ENCODE measurements around the gene TRIM42.

TRIM42 gene

GRCh38 chr3:140677764-140678163 lies at the start of gene TRIM42:
Gene TRIM42, plus strand, starts transcription at chr3:140678064. Its CDS starts 166 bp downstream, at chr3:140678230.
- DNase-seq (ENCODE audit: low spot score), result no peak

GRCh38 chr3:140628606-140629005 lies 49.3 kb upstream of the TRIM42 start:
- DNase-seq (ENCODE audit: low spot score), result no peak

- DNase-seq (ENCODE audit: low spot score), result no peak
Observed at GRCh38 chr3:140629357-140630137, 48.3 kb upstream of the TRIM42 start.

GRCh38 chr3:140630366-140630765 lies 47.5 kb upstream of the TRIM42 start:
- DNase-seq (ENCODE audit: low spot score), result no peak

GRCh38 chr3:140630866-140631265 lies 47.0 kb upstream of the TRIM42 start:
- DNase-seq (ENCODE audit: low spot score), result no peak

- DNase-seq (ENCODE audit: low spot score), result no peak
Observed at GRCh38 chr3:140635276-140635675, 42.6 kb upstream of the TRIM42 start.

- no peak for DNase-seq (ENCODE audit: low spot score)
Observed at GRCh38 chr3:140636406-140637138, 41.3 kb upstream of the TRIM42 start.

- no peak for DNase-seq (ENCODE audit: low spot score)
Observed at GRCh38 chr3:140651287-140651686, 26.6 kb upstream of the TRIM42 start.

GRCh38 chr3:140655678-140656077 lies 22.2 kb upstream of the TRIM42 start:
- DNase-seq (ENCODE audit: low spot score), result no peak

GRCh38 chr3:140664111-140664510 lies 13.8 kb upstream of the TRIM42 start:
- DNase-seq (ENCODE audit: low spot score), result no peak

GRCh38 chr3:140682586-140682985 lies 4.7 kb downstream of the TRIM42 start:
- no peak for DNase-seq (ENCODE audit: low spot score)

- no peak for DNase-seq (ENCODE audit: low spot score)
Observed at GRCh38 chr3:140686128-140686527, 8.3 kb downstream of the TRIM42 start.

- no peak for DNase-seq (ENCODE audit: low spot score)
Observed at GRCh38 chr3:140686948-140687347, 9.1 kb downstream of the TRIM42 start.

GRCh38 chr3:140695361-140696061 lies 17.6 kb downstream of the TRIM42 start:
- DNase-seq (ENCODE audit: low spot score), result no peak

GRCh38 chr3:140699516-140700231 lies 21.8 kb downstream of the TRIM42 start:
- no peak for DNase-seq (ENCODE audit: low spot score)

- DNase-seq (ENCODE audit: low spot score), result no peak
Observed at GRCh38 chr3:140702281-140702680, 24.4 kb downstream of the TRIM42 start.

GRCh38 chr3:140703496-140703895 lies 25.6 kb downstream of the TRIM42 start:
- DNase-seq (ENCODE audit: low spot score), result no peak

- DNase-seq (ENCODE audit: low spot score), result no peak
Observed at GRCh38 chr3:140704733-140705132, 26.9 kb downstream of the TRIM42 start.

- no peak for DNase-seq (ENCODE audit: low spot score)
Observed at GRCh38 chr3:140705954-140706353, 28.1 kb downstream of the TRIM42 start.

GRCh38 chr3:140706360-140706759 lies 28.5 kb downstream of the TRIM42 start:
- no peak for DNase-seq (ENCODE audit: low spot score)

- DNase-seq (ENCODE audit: low spot score), result no peak
Observed at GRCh38 chr3:140708815-140709214, 31.0 kb downstream of the TRIM42 start.

GRCh38 chr3:140709751-140710150 lies 31.9 kb downstream of the TRIM42 start:
- DNase-seq (ENCODE audit: low spot score), result no peak

All from ecto neural progenitor cell (in vitro differentiated cells).